DMS114 treated with DMSO at 0.1 percent for 48 hours (cell line): ENCODE results near the gene MCF2L2.

Source experiments
- DNase-seq: peaks from one replicate; lab custom pipeline; 2025; ENCODE audit not compliant: unreplicated experiment; lab: John Stamatoyannopoulos, UW

Gene MCF2L2

GRCh38 chr3:183328823-183329222 lies 99.6 kb downstream of the MCF2L2 start:
- DNase-seq = no peak

DNA sequence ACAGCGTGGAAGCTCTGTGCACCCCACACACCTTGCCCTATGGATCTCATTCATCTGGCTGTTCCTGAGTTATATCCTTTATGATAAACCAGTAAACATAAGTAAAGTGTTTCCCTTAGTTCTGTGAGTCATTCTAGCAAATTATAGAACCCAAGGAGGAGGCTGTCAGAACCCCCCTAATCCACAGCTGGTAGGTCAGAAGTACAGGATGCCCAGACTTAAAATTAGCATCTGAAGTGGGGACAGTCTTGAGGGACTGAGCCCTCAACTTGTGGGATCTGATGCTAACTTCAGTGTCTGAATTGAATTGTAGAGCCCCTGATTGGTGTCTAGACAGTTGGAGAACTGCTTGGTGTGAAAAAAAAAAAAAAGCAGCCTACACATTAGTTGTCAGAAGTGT lies 100.3 kb downstream of the MCF2L2 start:
- DNase-seq = no peak

DNA sequence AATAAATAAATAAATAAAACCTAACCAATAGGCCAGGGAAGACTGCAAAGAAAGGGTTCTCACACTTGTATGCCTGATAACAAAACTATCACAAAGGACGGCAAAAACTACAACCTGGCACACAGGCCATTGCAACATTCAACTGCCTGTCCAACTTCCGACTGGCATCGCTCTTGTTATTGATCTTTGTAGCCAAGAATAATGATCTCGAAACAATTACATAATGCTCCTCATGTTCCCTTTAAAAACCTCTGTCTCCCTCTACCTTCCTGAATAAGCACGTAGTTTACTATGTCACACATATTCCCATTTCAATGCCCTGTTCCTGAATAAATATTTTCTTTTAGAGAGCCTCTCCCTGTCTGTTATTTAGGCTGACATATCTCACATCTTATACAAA lies 101.1 kb downstream of the MCF2L2 start:
- DNase-seq = no peak

GRCh38 chr3:183324083-183324482 lies 104.3 kb downstream of the MCF2L2 start:
- DNase-seq = no peak

DNA sequence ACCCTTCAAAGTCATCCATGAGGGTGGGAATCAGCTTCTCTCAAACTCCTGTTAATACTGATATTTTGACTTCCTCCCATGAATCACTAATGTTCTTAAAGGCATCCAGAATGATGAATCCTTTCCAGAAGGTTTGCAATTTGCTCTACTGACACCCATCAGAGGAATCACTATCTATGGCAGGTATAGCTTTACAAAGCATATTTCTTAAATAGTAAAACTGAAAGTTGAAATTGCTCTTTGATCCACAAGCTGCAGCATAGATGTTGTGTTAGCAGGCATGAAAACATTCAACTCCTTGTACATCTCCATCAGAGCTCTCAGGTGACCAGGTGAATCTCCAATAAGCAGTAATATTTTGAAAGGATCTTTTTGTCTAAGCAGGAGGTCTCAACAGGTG lies 109.0 kb downstream of the MCF2L2 start:
- DNase-seq = no peak

- no peak for DNase-seq
Observed at GRCh38 chr3:183318877-183319276, 109.5 kb downstream of the MCF2L2 start.

DNA sequence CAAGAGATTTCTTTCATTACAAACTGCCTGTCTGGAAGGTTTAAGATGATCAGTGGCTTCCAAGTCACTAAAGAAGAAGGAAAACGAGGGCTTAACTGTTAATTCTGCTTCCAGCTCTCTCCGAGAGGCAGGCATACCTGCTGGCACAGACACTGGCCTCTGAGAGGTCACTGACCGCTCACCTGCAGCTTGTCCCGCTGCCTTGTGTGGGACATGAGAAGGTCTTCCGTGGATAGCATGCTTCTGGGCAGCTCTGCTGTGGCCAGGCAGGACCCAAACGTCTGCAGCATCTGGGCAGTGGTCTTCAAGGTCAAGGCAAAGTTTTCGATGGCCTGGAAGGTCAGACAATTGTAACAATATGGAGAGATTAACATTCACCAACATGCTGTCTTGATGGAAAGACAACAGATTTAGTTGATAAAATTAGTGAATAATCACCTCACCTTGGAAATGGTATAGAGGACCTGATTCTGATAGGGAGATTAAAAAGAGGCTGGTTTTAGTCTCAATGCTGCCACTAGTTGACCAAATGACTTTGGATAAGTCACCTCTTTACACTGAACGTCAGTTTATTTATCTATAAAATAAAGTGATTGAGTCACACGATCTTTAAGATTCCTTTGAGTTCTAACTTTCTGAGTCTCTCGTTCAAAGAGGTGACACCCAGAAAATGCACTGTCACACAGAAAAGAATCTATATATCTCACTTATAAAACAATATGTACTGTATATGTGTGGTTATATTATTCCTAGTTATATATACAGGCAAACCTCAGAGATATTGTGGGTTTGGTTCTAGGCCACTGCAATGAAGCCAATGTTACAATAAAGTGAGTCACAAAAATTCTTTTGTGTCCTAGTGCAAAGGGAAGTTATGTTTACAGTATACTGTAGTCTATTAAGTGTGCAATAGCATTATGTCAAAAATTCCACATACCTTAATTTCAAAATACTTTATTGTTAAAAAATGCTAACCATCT lies 110.2 kb downstream of the MCF2L2 start:
- DNase-seq = no peak

GRCh38 chr3:183317271-183317670 lies 111.1 kb downstream of the MCF2L2 start:
- no peak for DNase-seq

DNA sequence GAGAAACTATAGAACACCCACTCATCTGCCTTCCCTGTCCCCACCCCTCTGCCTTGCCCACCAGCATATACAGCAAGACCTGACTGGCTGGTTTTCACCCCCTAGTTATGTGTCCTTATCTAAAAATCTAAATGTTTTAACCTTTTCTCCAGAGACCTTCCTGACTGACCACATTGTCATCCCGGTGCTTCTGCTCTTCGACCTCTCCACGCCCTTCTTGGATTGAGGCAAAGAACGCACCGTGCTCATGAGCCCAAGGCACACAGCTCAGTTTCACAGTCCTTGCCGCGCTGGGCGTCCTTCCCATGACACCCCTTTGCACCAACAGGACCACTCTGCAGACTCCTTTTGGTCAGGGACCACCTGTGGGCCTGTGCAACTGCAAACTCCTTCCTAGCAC lies 112.7 kb downstream of the MCF2L2 start:
- DNase-seq = no peak

GRCh38 chr3:183313764-183314163 lies 114.7 kb downstream of the MCF2L2 start:
- no peak for DNase-seq

GRCh38 chr3:183313351-183313750 lies 115.1 kb downstream of the MCF2L2 start:
- no peak for DNase-seq

GRCh38 chr3:183312433-183312832 lies 116.0 kb downstream of the MCF2L2 start:
- DNase-seq = no peak

DNA sequence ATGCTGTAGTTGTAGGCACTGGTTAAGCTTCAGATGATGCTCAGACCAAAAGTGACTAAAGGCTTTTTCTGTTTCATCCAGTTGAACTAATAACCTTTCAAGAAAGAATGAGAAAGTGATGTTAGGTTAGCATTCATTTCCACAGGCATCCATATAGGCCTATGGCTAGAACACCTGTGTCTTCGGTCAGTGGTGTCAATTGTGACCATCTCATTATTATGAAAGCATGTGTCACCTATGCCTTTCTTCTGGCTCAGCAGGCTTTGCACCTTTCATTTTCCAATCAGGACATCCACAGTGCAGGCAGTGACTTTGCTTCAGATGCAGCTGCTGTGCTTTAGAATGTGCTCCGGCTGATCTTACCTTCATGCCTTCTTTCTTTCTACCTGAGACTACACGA lies 117.5 kb downstream of the MCF2L2 start:
- no peak for DNase-seq

- no peak for DNase-seq
Observed at GRCh38 chr3:183309276-183309675, 119.1 kb downstream of the MCF2L2 start.

DNA sequence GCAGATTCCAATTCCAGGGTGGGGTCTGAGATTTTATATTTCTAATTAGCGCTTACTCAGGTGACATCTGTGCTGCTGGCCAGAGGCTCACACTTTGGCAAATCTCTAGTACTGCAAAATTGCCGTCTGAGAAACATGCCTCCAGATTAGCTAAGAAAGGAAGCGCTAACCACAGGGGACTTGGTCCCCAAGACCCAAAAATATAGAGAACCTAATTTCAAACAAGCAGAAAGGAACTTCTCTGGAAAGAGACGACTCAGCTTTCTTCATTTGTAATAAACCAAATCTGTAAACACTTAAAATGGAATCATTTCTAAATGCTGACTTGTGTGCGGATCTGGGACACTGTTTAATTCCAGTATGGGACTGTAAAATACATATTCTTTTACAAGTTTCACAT lies 119.7 kb downstream of the MCF2L2 start:
- DNase-seq = no peak

DNA sequence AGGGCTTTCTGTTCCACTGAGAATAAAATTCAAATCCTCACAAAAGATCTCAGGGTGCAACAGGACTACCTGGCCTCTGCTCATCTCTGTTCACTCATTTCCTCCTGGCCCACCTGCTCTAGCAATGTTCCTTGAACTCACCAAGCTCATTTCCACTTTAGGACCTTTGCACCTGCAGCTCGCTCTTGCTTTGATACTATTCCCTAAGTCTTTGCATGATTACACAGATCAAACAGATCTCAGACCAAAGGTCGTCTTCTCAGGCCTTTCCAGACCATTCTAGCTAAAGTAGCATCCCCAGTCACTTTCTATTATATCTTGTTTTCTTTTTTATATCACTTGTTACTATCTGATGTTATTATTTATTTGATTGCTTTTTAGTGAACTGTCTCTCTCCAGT lies 120.7 kb downstream of the MCF2L2 start:
- DNase-seq = no peak

DNA sequence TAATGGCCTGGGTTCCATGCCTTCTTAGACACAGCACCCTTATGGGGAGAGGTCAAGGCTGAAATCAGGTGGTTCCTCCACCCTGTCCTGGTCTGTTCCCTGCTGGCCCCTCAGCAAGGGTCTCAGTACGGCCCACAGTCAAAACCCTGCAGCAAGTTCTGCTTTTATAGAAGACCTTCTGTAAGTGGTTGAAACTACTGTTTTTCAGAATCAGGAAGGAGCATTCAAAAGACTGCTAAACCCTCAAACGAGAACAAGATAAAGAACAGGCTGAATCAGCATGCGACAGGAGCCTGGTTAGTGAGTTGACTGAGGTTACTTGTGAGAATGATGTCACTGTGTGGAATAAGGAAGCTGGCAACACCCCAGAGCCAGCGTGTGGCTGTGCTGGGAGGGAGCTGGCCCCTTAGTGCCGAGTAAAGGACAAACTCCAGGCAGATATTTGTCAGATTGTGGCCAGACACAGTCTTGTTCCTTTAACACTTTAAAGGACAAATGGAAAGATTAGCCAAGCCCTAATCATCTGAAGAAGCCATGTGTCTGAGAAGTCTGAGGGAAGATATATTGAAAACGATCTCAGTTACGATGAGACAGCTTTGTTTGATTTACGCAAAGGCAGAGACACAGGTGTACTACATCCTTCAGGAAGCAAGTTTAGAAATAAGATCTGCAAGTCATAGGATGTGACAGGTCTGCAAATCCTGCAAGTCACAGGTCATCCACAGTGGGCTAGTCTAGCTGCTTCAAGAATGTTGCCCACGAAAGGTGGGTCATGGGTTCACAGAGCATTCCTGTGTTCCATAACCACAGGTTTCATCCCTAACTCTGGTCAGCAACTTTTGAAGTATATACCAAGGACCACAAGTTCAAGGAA lies 121.4 kb downstream of the MCF2L2 start:
- no peak for DNase-seq

DNA sequence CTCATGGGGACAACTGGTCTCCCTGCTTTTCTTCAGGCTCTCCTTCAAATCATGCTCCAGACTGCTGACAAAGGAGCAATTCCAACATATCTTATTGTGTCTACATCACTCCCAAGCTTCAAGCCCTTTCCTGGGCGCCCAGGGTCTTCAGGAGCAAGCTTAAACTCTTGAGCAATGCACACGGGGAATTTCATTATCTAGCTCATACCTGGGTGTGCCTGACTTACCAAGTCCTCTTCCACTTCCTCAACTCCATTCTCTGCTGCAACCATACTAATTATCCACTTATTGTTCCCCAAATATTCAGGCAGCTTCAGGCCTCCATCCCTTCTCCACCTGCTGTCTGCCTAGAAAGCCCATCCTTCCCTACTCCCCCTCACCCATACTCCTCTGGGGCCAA lies 124.7 kb downstream of the MCF2L2 start:
- no peak for DNase-seq

- no peak for DNase-seq
Observed at GRCh38 chr3:183301937-183302580, 126.4 kb downstream of the MCF2L2 start.

DNA sequence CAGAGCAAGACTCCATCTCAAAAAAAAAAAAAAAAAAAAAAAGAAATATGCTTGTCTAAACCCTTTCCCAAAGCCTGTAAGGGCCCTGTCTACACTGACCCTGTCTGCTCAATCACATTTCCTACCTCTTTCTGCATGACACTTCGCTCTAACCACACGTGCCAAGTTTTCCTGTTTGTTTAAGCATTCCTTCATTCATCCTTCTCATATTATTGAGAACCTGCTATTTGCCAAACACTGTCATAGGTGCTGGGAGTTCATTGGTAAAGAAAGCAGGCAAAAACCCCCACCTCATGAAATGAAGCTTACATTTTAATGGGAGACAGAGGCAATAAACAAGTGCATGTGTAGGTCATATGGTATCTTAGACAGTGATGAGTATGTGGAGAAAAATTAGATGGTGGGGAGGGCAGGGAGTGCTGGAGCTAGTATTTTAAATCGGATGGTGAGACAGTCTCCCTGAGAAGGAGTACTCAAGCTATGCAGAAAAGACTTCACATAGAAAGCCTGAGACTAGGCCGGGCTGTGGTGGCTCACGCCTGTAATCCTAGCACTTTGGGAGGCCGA lies 127.3 kb downstream of the MCF2L2 start:
- DNase-seq = no peak

GRCh38 chr3:183299976-183300375 lies 128.4 kb downstream of the MCF2L2 start:
- no peak for DNase-seq
